A673 (cell line): Measurements from ENCODE around the gene TBC1D2B. TPM values are rescaled to one million over a fixed set of nuclear protein-coding genes. Genes with fewer than 3 reads are reported as not detected.
"Not testable (repeated sequence)": the region's sequence is repeated elsewhere in the genome, so short reads cannot be mapped to it uniquely, and the experiment has no call there.

Experiments
- BruUV-seq: library from RNA; stranded (reverse); fragments of 400-500 nt; replicated peaks from 2 replicates; lab custom pipeline; 2021; lab: Mats Ljungman, UMichigan
- CTCF ChIA-PET: fragments of 300-600 bp; sonication (Branson Sonifier 250); formaldehyde crosslinking; loops from one replicate; lab custom pipeline; 2022; ENCODE audit warnings: antibody characterized with exemption; lab: Charles Lee
- POLR2A ChIA-PET: fragments of 300-600 bp; sonication (Branson Sonifier 250); formaldehyde crosslinking; loops from one replicate; lab custom pipeline; 2022; ENCODE audit warnings: antibody characterized with exemption; ENCODE audit not compliant: low non-redundant PET; lab: Charles Lee
- DNase-seq: peaks from one replicate; pipeline ENCODE4 v3.0.0-alpha.2; 2015; ENCODE audit warnings: low spot score
- H3K27ac ChIP-seq: fragments of 200-600 bp; sonication (generic); 2 replicates; pipeline ENCODE4 v1.5.1; 2016; ENCODE audit warnings: mixed run types, low read depth, mild to moderate bottlenecking, mixed read lengths, antibody characterized with exemption, low read length; ENCODE audit not compliant: poor library complexity, severe bottlenecking
- H3K27me3 ChIP-seq: fragments of 200-600 bp; sonication (generic); replicated peaks from 2 replicates; pipeline ENCODE4 v1.6.1; 2017; ENCODE audit warnings: mixed run types, low read depth, mild to moderate bottlenecking, mixed read lengths, antibody characterized with exemption, low read length; ENCODE audit not compliant: insufficient read depth, poor library complexity
- H3K36me3 ChIP-seq: fragments of 200-600 bp; sonication (generic); 2 replicates; pipeline ENCODE4 v1.6.1; 2016; ENCODE audit warnings: mixed run types, mild to moderate bottlenecking, mixed read lengths, antibody characterized with exemption, low read length; ENCODE audit not compliant: insufficient read depth, poor library complexity, severe bottlenecking
- H3K4me1 ChIP-seq: fragments of 200-600 bp; sonication (generic); 2 replicates; pipeline ENCODE4 v1.6.1; 2017; ENCODE audit warnings: mixed run types, mild to moderate bottlenecking, mixed read lengths, antibody characterized with exemption, low read length; ENCODE audit not compliant: insufficient read depth, poor library complexity, severe bottlenecking
- H3K4me3 ChIP-seq: fragments of 200-600 bp; sonication (generic); 2 replicates; pipeline ENCODE4 v1.5.1; 2016; ENCODE audit warnings: low read depth, mixed run types, mild to moderate bottlenecking, mixed read lengths, low read length; ENCODE audit not compliant: poor library complexity, severe bottlenecking
- H3K9me3 ChIP-seq: fragments of 200-600 bp; sonication (generic); 2 replicates; pipeline ENCODE4 v1.6.1; 2016; ENCODE audit warnings: mixed run types, low read depth, mild to moderate bottlenecking, mixed read lengths, antibody characterized with exemption, low read length; ENCODE audit not compliant: poor library complexity, severe bottlenecking
- CTCF ChIP-seq: fragments of 300-800, 200-600 bp; sonication (generic); conservative IDR thresholded peaks from 2 replicates; pipeline ENCODE4 v1.5.1; 2017; ENCODE audit warnings: low read depth, mild to moderate bottlenecking, antibody characterized with exemption, low read length, moderate library complexity, mixed read lengths
- EZH2 ChIP-seq: fragments of 200-600 bp; sonication (generic); IDR thresholded peaks from 2 replicates; pipeline ENCODE4 v1.6.1; 2017; ENCODE audit warnings: borderline replicate concordance, low read depth, mild to moderate bottlenecking, mixed read lengths, antibody characterized with exemption, low read length; ENCODE audit not compliant: poor library complexity, severe bottlenecking
- intact Hi-C: fragments of 100-400 bp; cut with micrococcal nuclease; formaldehyde crosslinking; loops from one replicate; pipeline ENCODE4 v1.10.0; 2022; ENCODE audit not compliant: unreplicated experiment
- total RNA-seq: library from RNA; stranded (reverse); gene quantifications from 2 replicates; pipeline ENCODE4 v1.2.3, GENCODE V29; 2021

Gene TBC1D2B
- total RNA-seq, 1 experiment from 2014 or later, result 26.0 TPM

- H3K9me3 ChIP-seq, H3K27ac ChIP-seq, DNase-seq, BruUV-seq, H3K4me1 ChIP-seq, H3K27me3 ChIP-seq, CTCF ChIA-PET, H3K36me3 ChIP-seq, POLR2A ChIA-PET, intact Hi-C loops, H3K4me3 ChIP-seq: not testable (repeated sequence)
Observed at GRCh38 chr15:77972706-77973105, 104.8 kb downstream of the TBC1D2B start.

- H3K36me3 ChIP-seq, intact Hi-C loops, H3K4me1 ChIP-seq, DNase-seq, CTCF ChIA-PET, H3K4me3 ChIP-seq, POLR2A ChIA-PET, H3K27me3 ChIP-seq, BruUV-seq, H3K27ac ChIP-seq, H3K9me3 ChIP-seq: not testable (repeated sequence)
Observed at GRCh38 chr15:77971875-77972274, 105.6 kb downstream of the TBC1D2B start.

GRCh38 chr15:77970813-77971360 lies 106.6 kb downstream of the TBC1D2B start:
- BruUV-seq, H3K4me3 ChIP-seq, H3K4me1 ChIP-seq, H3K36me3 ChIP-seq, H3K27me3 ChIP-seq, H3K27ac ChIP-seq, POLR2A ChIA-PET, intact Hi-C loops, DNase-seq, H3K9me3 ChIP-seq: not testable (repeated sequence)
- CTCF ChIA-PET, result interaction anchor here (0.6 kb wide), 1 partner anchor 233 kb away, joined by 3 read pairs; no protein-coding TSS in a partner anchor

- ChIA-PET POLR2A (no interaction called here), CTCF (interaction anchor here (0.6 to 1.5 kb wide), 2 partner anchors 139 to 213 kb away, joined by 3 read pairs; no protein-coding TSS in a partner anchor)
- TF ChIP-seq CTCF, result no peak
- no peak for TF ChIP-seq EZH2
- intact Hi-C loops, result no loop called here
- no TSS peak for BruUV-seq
- H3K4me3 ChIP-seq, result no peak overlapping the region
- H3K27ac ChIP-seq, result no peak overlapping the region
- DNase-seq, result no peak
- H3K36me3 ChIP-seq, result no peaks in the 10 kb centered on the region
- H3K9me3 ChIP-seq, result no peaks in the 10 kb centered on the region
- H3K27me3 ChIP-seq, result no peaks in the 10 kb centered on the region
- peaks cover 2% of the 10 kb centered on the region for H3K4me1 ChIP-seq
Observed at GRCh38 chr15:77969055-77969454, 108.5 kb downstream of the TBC1D2B start.
